ENCODE data around the gene CHN2. TPM values are rescaled to one million over a fixed set of nuclear protein-coding genes. Genes with fewer than 3 reads are reported as not detected.

The CHN2 gene
- total RNA-seq, 1 experiment from 2014 or later: 2.1 TPM

DNA sequence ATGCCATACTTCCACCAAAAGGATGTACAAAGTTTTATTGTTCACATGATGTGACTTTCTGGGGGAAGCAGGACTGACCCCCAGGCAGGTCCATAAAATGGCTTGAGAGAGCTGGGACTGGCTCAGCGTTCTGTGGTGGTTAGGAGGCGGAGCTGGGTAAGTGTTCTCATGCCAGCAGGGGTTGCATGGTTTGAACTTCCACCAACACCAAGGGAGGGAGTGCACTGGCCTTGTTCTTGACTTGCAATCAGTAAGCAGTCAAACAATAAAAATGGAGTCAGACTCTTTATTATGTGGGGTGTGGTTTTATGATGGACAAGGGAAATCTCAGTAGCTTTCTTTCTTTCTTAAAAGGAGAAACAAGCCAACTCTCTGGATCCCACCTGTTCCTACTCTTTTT is 273.6 kb downstream of the CHN2 start:
- no peaks in the 10 kb centered on the region for H3K36me3 ChIP-seq (ENCODE audit: control insufficient read depth in 1 of 2, insufficient read depth in 2 of 2, low read length in 2 of 2)
- POLR2A ChIA-PET: no interaction called here
- BruUV-seq (replicated peaks): no TSS peak
- RAD21 ChIA-PET (ENCODE audit: low non-redundant PET in 1 of 2, low total read pairs in 2 of 2, uncharacterized antibody in 2 of 2, unreplicated experiment in 2 of 2): no interaction called here
- no peaks in the 10 kb centered on the region for H3K79me2 ChIP-seq (ENCODE audit: insufficient read depth, low read length)
- H3K4me3 ChIP-seq (replicated peaks in 1 of 2; ENCODE audit: low read depth in 1 of 2, low read length in 2 of 2): no peak overlapping the region
- H3K4me1 ChIP-seq (ENCODE audit: control insufficient read depth in 1 of 2, insufficient read depth in 2 of 2, low read length in 2 of 2): peaks cover 4 to 9% of the 10 kb centered on the region in 2 experiments; a peak in 2 of 4 replicates
- intact Hi-C loops (cut with micrococcal nuclease): no loop called here
- no peaks in the 10 kb centered on the region for H3K9me2 ChIP-seq (ENCODE audit: insufficient read depth)
- H3K27me3 ChIP-seq (ENCODE audit: insufficient read depth, low read length): 0 out of 2 replicates have a peak, but pooled peaks cover 8% of the 10 kb centered on the region
- CTCF ChIA-PET: no interaction called here
- no peak overlapping the region for H3K27ac ChIP-seq (ENCODE audit: low read depth, low read length)
- H3K9ac ChIP-seq (ENCODE audit: low read length): no peak overlapping the region
- no peaks in the 10 kb centered on the region for H3K9me3 ChIP-seq (ENCODE audit: control insufficient read depth in 1 of 2, insufficient read depth in 1 of 2, low read depth in 1 of 2, low read length in 2 of 2)
- no peaks in the 10 kb centered on the region for H4K20me1 ChIP-seq (ENCODE audit: insufficient read depth)
- no peak overlapping the region for H2AFZ ChIP-seq (ENCODE audit: low read depth, low read length, poor library complexity, severe bottlenecking)
- ATAC-seq: no peak
- TF ChIP-seq, protein P1, sequence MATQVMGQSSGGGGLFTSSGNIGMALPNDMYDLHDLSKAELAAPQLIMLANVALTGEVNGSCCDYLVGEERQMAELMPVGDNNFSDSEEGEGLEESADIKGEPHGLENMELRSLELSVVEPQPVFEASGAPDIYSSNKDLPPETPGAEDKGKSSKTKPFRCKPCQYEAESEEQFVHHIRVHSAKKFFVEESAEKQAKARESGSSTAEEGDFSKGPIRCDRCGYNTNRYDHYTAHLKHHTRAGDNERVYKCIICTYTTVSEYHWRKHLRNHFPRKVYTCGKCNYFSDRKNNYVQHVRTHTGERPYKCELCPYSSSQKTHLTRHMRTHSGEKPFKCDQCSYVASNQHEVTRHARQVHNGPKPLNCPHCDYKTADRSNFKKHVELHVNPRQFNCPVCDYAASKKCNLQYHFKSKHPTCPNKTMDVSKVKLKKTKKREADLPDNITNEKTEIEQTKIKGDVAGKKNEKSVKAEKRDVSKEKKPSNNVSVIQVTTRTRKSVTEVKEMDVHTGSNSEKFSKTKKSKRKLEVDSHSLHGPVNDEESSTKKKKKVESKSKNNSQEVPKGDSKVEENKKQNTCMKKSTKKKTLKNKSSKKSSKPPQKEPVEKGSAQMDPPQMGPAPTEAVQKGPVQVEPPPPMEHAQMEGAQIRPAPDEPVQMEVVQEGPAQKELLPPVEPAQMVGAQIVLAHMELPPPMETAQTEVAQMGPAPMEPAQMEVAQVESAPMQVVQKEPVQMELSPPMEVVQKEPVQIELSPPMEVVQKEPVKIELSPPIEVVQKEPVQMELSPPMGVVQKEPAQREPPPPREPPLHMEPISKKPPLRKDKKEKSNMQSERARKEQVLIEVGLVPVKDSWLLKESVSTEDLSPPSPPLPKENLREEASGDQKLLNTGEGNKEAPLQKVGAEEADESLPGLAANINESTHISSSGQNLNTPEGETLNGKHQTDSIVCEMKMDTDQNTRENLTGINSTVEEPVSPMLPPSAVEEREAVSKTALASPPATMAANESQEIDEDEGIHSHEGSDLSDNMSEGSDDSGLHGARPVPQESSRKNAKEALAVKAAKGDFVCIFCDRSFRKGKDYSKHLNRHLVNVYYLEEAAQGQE (IDR thresholded peaks at IDR 0.05; ENCODE audit: low read depth): no peak
- TF ChIP-seq TCF7L2 (IDR thresholded peaks at IDR 0.05; ENCODE audit: borderline replicate concordance, extremely low read depth, insufficient read depth, insufficient read length): no peak
- no peak for DNase-seq (ENCODE audit: low read depth, low spot score)
- H3K4me2 ChIP-seq (ENCODE audit: low read length): no peak overlapping the region

GRCh38 chr7:29469281-29469680 is 274.7 kb downstream of the CHN2 start:
- Histone ChIP-seq H3K4me3 (replicated peaks in 1 of 2; ENCODE audit: low read depth in 1 of 2, low read length in 2 of 2) (no peak overlapping the region), H3K9me3 (ENCODE audit: control insufficient read depth in 1 of 2, insufficient read depth in 1 of 2, low read depth in 1 of 2, low read length in 2 of 2) (no peaks in the 10 kb centered on the region), H3K4me1 (ENCODE audit: control insufficient read depth in 1 of 2, insufficient read depth in 2 of 2, low read length in 2 of 2) (no peaks in the 10 kb centered on the region), H3K36me3 (ENCODE audit: control insufficient read depth in 1 of 2, insufficient read depth in 2 of 2, low read length in 2 of 2) (no peaks in the 10 kb centered on the region), H3K9ac (ENCODE audit: low read length) (no peak overlapping the region), H3K27me3 (ENCODE audit: insufficient read depth, low read length) (peaks cover 8% of the 10 kb centered on the region; the same call in 1 of the 2 replicates), H3K27ac (ENCODE audit: low read depth, low read length) (no peak overlapping the region), H3K79me2 (ENCODE audit: insufficient read depth, low read length) (no peaks in the 10 kb centered on the region), H4K20me1 (ENCODE audit: insufficient read depth) (no peaks in the 10 kb centered on the region), H3K9me2 (ENCODE audit: insufficient read depth) (no peaks in the 10 kb centered on the region), H3K4me2 (ENCODE audit: low read length) (no peak overlapping the region), H2AFZ (ENCODE audit: low read depth, low read length, poor library complexity, severe bottlenecking) (no peak overlapping the region)
- RAD21 ChIA-PET (ENCODE audit: low non-redundant PET in 1 of 2, low total read pairs in 2 of 2, uncharacterized antibody in 2 of 2, unreplicated experiment in 2 of 2): no interaction called here
- CTCF ChIA-PET: no interaction called here
- no TSS peak for BruUV-seq (replicated peaks)
- POLR2A ChIA-PET: no interaction called here
- no peak for DNase-seq (ENCODE audit: low read depth, low spot score)
- intact Hi-C loops (cut with micrococcal nuclease): no loop called here
- ATAC-seq: no peak
- no peak for TF ChIP-seq CBX3 (IDR thresholded peaks at IDR 0.05; ENCODE audit: low read depth)

All from HCT116 (cell line).